Activated naive CD8-positive, alpha-beta T cell treated with anti-CD3 and anti-CD28 coated beads for 36 hours (primary cell): Measurements from ENCODE around the gene DNAH8. TPM values are rescaled to one million over a fixed set of nuclear protein-coding genes. Genes with fewer than 3 reads are reported as not detected.

ENCODE experiments used
- DNase-seq: peaks from one replicate; pipeline ENCODE4 v3.0.0; 2021
- H3K27ac Mint-ChIP-seq: one replicate; pipeline ENCODE4 v1.8.0; 2022; ENCODE audit warnings: mild to moderate bottlenecking, moderate library complexity, mixed read lengths
- H3K27me3 Mint-ChIP-seq: one replicate; pipeline ENCODE4 v1.8.0; 2022; ENCODE audit warnings: mild to moderate bottlenecking, mixed read lengths
- H3K36me3 Mint-ChIP-seq: one replicate; pipeline ENCODE4 v1.8.0; 2021; ENCODE audit warnings: mild to moderate bottlenecking, mixed read lengths
- H3K4me1 Mint-ChIP-seq: one replicate; pipeline ENCODE4 v1.8.0; 2021; ENCODE audit warnings: mixed read lengths
- H3K4me3 Mint-ChIP-seq: one replicate; pipeline ENCODE4 v1.8.0; 2022; ENCODE audit warnings: mild to moderate bottlenecking, moderate library complexity, mixed read lengths
- H3K9me3 Mint-ChIP-seq: one replicate; pipeline ENCODE4 v1.8.0; 2022; ENCODE audit warnings: mixed read lengths
- total RNA-seq, 2 experiments: library from RNA; stranded (reverse); gene quantifications; one replicate each; pipeline ENCODE4 v1.2.3, GENCODE V29; 2021

Gene DNAH8
- total RNA-seq, 2 experiments from 2014 or later: 0.08 TPM; not detected in 1

DNA sequence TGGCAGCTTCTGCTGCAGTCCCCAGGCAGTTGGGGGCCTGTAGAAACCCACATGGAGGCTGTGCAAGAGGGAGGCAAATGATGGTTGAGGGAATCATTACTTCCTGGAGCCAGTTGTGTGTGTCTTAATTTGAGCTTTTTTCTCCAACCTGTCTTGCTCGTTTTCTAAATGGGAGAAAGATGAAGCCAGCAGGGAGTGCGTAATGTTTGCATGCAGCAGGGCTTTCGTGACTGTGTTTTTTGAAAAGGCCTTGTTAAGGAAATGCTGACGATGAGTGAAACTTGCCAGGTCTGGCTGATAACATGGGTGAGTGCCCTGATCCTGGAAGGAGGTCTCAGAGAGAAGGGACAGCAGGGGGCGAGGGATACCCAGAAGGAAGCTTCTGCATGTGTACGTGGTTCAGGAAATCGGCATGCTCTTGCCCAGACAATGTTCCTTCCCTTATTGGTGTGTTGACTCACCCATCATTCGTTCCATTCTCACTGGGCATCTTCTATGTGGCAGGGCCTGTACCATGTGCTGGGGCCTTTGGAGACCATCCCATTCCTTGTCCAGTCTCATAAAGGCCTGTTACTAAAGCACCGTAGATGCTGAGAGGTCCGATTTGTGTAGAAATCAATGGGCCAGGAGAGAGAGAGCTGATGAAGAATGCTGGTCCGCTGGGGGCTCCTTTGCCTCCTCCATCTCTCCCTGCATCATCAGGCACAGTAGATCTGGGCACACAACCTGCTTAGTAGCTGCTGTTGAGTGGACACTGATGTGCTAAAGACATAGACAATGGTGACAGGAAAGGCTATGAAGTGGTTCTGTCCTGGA is 360.9 kb downstream of the DNAH8 start:
- H3K9me3 Mint-ChIP-seq: no peaks in the 10 kb centered on the region
- no peak for DNase-seq
- H3K4me3 Mint-ChIP-seq: no peak overlapping the region
- no peaks in the 10 kb centered on the region for H3K27me3 Mint-ChIP-seq
- H3K4me1 Mint-ChIP-seq: peaks cover 6% of the 10 kb centered on the region
- no peak overlapping the region for H3K27ac Mint-ChIP-seq
- H3K36me3 Mint-ChIP-seq: no peaks in the 10 kb centered on the region

DNA sequence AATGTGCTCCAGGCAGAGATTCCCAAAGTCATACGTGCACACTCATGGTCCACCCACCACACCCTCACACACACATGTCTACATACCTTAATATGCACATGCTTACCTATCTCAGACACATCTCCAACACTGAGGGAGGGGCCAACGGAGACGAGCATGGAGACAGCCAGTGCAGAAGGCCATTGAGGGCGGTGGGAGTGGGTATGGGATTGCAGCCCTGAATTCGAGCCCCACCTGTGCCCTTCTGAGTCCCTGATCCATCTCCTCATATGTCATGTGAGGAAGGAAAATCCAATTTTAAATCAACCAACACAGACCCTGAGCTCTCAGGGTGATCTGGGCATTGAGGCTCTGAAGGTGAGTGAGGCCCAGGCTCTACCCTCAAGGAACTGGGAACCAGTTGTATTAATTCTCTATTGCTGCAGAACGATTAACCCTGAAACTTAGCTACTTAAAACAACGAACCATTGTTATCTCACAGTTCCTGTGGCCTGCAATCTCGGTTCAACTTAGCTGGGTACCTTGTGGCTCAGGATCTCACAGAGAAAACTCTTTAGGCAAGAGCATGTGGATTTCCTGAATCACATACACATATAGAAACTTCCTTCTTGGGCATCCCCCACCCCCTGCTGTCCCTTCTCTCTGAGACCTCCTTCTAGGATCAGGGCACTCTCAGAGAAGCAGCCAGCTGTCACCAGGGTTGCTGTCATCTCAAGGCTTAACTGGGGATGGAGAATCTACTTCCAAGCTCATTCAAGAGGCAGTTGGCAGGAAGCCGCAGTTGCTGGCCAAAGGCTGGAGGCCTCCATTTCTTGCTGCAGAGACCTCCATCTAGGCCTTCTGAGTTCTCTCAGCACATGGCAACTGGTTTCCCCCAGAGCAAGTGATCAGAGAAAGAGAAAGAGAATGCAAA is 361.8 kb downstream of the DNAH8 start:
- no peaks in the 10 kb centered on the region for H3K27me3 Mint-ChIP-seq
- H3K27ac Mint-ChIP-seq: no peak overlapping the region
- no peaks in the 10 kb centered on the region for H3K9me3 Mint-ChIP-seq
- no peak for DNase-seq
- no peak overlapping the region for H3K4me3 Mint-ChIP-seq
- no peaks in the 10 kb centered on the region for H3K36me3 Mint-ChIP-seq
- peaks cover 6% of the 10 kb centered on the region for H3K4me1 Mint-ChIP-seq

GRCh38 chr6:39077882-39078594 is 362.9 kb downstream of the DNAH8 start:
- Mint-ChIP-seq H3K36me3 (no peaks in the 10 kb centered on the region), H3K4me3 (no peak overlapping the region), H3K27me3 (peaks cover 3% of the 10 kb centered on the region), H3K9me3 (no peaks in the 10 kb centered on the region), H3K4me1 (peaks cover 6% of the 10 kb centered on the region), H3K27ac (no peak overlapping the region)
- DNase-seq: no peak

DNA sequence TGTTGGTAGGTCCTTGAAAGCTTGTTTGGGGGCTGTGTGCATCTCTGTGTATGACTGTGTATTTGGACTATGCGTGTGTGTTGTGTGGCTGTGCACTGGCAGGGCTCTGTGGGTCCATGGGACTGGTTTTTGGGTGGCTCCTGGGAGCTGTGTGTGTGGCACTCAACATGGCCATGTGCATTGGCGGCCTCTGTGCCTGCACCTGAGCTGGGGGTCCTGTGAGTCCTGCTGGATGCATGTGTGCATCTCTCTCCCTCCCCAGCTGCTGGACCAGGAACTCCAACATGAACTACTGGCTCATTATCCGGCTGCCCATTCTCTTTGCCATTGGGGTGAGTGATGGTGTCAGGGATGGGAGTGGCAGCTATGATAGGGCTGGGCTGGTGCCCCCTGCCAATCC is 363.6 kb downstream of the DNAH8 start:
- Mint-ChIP-seq H3K4me1 (peaks cover 8% of the 10 kb centered on the region), H3K27me3 (peaks cover 6% of the 10 kb centered on the region), H3K9me3 (no peaks in the 10 kb centered on the region), H3K4me3 (no peak overlapping the region), H3K36me3 (no peaks in the 10 kb centered on the region), H3K27ac (no peak overlapping the region)
- DNase-seq: no peak

- no peak overlapping the region for H3K27ac Mint-ChIP-seq
- H3K4me1 Mint-ChIP-seq: peaks cover 8% of the 10 kb centered on the region
- H3K27me3 Mint-ChIP-seq: peaks cover 8% of the 10 kb centered on the region
- no peak for DNase-seq
- H3K36me3 Mint-ChIP-seq: no peaks in the 10 kb centered on the region
- no peaks in the 10 kb centered on the region for H3K9me3 Mint-ChIP-seq
- H3K4me3 Mint-ChIP-seq: no peak overlapping the region
Observed at GRCh38 chr6:39079197-39080125, 364.4 kb downstream of the DNAH8 start.

Other genes with a start within 250 kb of the DNAH8 start
- gene BTBD9, start 75.4 kb upstream of the DNAH8 start, total RNA-seq: 1 to 10 TPM; 6.8 to 7.0 TPM
- 100 to 1,000 TPM; 163 to 168 TPM for gene GLO1, start 12.2 kb upstream of the DNAH8 start, total RNA-seq